ENCODE results near the gene USF1.
"Not testable (repeated sequence)": the region's sequence is repeated elsewhere in the genome, so short reads cannot be mapped to it uniquely, and the experiment has no call there.

Gene USF1

GRCh38 chr1:161019751-161020495 lies 25.9 kb downstream of the USF1 start:
- peak; percentile 17 for DNase-seq (ENCODE audit: low spot score)

DNA sequence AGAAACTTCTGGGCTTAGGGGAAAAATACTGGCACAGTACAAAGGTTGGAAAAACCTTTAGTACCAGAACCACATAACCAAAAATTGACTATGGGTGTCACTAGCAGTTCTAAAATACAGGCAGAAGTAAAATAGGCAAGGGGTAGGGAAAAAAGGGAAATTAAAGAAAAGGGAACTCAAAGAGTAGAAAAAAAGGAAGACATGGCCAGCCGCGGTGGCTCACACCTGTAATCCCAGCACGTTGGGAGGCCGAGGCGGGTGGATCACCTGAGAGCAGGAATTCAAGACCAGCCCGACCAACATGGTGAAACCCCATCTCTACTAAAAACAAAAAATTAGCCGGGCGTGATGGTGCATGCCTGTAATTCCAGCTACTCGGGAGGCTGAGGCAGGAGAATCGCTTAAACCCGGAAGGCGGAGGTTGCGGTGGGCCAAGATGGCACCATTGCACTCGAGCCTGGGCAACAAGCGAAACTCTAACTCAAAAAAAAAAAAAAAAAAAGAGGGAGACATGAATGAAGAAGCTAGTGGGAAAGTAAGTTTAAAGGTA lies 26.6 kb downstream of the USF1 start:
- not testable (repeated sequence) for DNase-seq (ENCODE audit: low spot score)

GRCh38 chr1:161018631-161018930 lies 27.2 kb downstream of the USF1 start:
- no peak for DNase-seq (ENCODE audit: low spot score)

- no peak for DNase-seq (ENCODE audit: low spot score)
These were observed 27.8 kb downstream of the USF1 start for GRCh38 chr1:161017756-161018630.

DNA sequence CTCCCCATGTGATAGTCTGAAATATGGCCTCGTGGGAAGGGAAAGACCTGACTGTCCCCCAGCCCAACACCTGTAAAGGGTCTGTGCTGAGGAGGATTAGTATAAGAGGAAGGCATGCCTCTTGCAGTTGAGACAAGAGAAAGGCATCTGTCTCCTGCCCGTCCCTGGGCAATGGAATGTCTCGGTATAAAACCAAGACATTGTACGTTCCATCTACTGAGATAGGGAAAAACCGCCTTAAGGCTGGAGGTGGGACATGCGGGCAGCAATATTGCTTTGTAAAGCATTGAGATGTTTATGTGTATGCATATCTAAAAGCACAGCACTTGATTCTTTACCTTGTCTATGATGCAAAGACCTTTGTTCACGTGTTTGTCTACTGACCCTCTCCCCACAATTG lies 28.6 kb downstream of the USF1 start:
- not testable (repeated sequence) for DNase-seq (ENCODE audit: low spot score)

DNA sequence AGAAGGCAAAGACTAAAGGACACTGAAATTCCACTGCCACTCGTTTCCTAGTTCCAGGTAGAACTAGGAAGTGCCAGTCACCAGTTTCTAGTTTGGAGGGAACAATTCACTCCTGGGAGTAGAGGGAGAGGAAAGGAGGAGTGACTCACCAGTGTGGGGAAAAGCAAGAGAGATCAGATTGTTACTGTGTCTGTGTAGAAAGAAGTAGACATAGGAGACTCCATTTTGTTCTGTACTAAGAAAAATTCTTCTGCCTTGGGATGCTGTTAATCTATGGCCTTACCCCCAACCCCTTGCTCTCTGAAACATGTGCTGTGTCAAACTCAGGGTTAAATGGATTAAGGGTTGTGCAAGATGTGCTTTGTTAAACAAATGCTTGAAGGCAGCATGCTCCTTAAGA lies 29.1 kb downstream of the USF1 start:
- not testable (repeated sequence) for DNase-seq (ENCODE audit: low spot score)

DNA sequence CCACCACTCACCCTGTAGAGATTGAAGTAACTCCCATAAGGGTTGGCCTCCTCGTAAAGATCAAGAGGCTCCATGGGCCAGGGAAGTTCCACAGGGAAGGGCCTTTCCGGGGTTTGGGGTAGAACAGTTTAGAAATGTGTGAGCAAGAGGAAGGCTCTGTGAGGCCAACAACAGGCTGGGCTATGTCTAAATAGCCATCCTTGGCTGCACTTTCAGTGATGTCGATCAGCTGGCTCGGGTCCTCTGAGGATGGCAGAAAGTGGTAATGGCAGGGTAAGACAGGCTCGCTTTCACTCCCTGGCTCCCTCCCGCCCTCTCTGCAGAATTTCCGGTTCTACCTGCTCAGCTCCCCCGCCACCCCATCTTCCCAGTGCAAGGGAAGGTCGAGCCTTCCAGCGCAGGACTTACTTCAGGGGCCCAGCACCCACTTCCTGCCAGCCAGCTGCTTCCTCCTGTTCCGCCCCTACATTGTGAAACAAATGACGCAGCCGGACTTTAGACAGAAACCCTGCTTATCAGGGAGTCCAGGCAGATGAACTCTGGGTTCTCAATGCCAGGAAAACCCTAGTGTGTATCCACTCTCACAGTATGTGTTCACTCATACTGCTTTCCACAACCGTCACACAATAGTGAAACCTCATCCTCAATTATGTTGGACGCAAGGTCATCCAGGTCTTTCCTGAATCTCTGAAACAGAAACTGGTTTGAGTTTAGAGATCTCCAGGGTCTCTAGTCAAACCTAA lies 32.1 kb downstream of the USF1 start:
- peak; percentile 67 for DNase-seq (ENCODE audit: low spot score)

DNA sequence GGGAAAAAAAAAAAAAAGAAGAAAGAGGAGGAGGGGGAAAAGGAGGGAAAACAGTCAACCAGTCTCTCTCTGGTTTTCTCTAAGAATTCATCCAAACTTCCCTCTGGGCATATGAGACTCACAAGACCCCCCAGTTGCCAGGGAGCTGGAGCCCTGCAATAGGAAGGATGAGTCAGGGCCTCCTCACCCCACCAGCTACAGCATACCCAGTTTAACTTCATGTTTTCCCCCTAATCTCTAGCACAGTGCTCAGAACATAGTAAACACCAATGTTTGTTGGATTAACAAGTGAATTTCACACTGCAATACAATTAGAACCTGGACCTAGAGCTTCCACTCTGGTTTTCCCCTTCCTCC lies 32.7 kb downstream of the USF1 start:
- no peak for DNase-seq (ENCODE audit: low spot score)

- DNase-seq (ENCODE audit: low spot score): no peak
These were observed 33.4 kb downstream of the USF1 start for GRCh38 chr1:161012420-161012819.

GRCh38 chr1:161009602-161010211 lies 36.1 kb downstream of the USF1 start:
- DNase-seq (ENCODE audit: low spot score): no peak

DNA sequence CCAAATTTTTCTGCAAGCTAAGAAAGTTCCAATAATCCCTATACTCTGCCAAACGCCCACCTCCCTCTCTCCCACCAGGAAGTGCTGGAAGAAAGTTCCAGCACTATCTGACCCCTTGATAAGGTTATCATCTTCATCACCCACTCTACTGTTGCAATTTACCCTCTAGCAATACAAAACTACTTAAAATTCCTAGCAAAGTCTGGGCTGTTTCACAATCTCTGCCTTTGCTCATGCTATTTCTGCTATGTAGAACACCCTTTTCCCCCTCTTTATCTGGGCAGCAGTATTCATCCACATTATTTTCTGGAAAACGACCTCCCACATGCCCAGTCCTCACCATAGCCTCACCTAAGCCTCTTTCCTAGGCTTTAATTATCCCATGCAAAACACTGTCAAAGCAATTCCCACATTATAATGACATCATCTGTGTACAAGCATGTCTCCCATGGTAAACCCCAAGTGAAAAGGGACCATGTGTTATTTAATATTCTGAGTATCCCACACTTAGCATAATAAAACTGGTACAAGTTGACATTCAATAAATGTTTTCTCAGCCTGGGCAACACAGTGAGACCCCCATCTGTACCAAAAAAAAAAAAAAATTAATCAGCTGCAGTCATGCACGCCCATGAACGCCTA lies 36.8 kb downstream of the USF1 start:
- DNase-seq (ENCODE audit: low spot score): no peak

DNA sequence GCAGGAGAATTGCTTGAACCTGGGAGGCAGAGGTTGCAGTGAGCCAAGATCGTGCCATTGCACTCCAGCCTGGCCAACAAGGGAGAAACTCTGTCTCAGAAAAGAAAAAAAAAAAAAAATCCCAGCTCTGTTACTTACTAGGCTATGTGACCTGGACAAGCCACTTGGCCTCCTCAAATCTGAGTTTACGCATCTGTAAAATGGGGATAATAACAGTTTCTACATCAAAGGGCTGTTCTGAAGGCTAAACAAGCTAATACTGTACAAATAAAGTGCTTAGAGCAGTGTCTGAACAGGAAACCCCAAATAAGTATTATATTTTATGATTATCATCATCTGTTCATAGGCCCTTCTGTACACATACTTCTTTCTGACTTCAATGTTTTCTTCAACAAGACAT lies 38.4 kb downstream of the USF1 start:
- DNase-seq (ENCODE audit: low spot score): no peak

- DNase-seq (ENCODE audit: low spot score): no peak
These were observed 39.2 kb downstream of the USF1 start for GRCh38 chr1:161006563-161006962.

DNA sequence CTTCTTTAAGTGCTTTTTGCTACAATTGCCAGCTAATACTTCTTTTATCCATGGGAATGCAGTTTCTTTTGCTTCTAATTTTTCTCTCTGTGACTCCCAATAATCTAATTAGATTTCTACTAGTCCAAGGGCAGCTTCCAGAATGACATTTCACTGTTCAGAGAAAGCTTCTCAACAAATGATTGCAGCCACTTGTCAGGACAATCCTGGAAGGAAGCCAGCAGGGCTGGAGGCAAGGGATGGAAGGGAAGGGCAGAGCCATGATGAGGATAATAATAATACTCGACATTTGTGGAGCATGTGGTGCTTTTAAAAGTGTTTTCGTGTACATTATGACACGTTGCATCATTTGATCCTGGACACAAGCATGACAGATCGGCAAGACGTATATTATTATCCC lies 44.3 kb downstream of the USF1 start:
- no peak for DNase-seq (ENCODE audit: low spot score)

DNA sequence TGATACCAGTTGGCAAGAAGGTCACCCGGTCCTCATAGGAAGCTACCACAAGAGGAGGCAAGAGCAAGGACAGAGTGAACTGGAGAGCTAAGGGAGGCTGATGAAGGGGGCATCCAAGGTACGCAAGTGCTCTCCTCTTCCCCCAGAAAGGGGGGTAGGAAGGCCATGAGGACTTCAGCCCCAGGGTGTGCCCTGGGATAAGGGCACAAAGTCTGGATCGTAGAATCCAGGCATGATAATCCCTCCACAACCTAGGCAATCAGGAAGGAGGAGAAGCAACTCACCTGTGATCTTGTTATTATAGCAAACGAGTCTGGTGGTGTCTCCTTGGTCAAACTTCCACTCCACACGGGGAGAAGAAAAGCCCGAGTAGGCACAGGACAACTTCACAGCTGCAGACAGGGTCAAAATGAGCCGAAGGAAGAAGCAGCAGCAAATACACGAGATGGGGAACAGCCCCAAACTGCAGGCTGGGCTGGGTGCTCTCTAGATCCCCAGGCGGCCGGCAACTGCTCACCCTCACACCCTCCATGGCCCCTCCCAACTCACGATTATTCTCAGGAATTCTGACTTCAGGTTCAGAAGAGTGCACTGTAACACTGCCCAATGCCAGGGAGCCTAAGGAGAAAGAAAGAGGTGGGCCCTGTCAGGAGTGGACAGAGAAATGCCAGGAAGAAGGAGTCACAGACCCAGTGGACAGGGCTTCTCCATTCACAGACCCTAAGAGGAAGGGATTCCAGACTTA lies 44.9 kb downstream of the USF1 start:
- no peak for DNase-seq (ENCODE audit: low spot score)

DNA sequence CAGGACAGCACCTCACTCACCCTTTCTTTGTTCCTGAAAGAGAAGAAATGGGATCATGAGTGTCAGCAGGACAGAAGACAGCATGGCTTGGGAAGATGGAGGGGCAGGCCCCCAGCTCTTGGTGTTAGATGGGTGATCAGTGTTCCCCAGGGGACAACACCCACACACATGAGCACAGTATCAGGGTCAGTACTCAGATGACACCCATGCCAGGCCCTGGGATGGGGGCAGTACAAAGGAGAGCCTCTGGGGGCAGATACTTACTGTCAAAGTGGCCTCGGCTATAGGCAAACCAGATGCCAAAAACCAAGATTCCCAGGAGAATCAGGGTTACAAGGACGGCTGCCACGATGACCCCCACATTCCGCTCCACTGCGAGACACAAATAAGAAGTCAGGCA lies 46.4 kb downstream of the USF1 start:
- no peak for DNase-seq (ENCODE audit: low spot score)

DNA sequence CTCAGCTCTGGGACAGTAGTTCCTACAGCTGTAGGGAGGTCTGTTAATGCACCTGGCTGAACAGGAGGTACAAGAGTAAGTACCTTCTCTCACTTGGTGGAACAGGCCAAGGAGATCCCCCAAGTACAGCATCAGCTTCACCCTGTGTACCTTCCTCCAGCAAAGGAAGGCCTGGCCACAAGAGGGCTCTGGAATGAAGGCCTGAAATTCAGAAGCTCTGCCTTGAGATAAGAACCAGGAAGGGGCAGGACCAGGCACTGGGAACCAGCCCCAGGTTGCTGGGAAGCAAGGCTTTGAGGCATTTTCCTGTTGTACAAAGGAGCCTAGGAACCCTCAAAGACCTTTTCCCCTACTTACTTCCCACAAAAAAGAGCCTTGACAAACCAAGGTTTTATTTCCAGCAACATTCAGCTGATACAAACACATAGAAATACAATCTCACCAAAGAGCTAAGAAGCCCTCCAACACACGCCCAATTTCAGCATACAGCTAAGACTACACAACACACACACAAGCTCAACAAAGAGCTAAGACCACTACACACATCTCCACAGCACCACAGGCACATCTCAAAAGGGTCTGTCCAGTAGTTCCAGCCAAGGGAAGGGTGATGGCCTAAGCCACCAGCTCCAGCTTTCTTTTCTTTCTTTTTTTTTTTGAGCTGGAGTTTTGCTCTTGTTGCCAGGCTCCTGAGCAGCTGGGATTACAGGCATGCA lies 48.3 kb downstream of the USF1 start:
- peak; percentile 69 for DNase-seq (ENCODE audit: low spot score)

- no peak for DNase-seq (ENCODE audit: low spot score)
These were observed 49.6 kb downstream of the USF1 start for GRCh38 chr1:160996178-160996577.

- DNase-seq (ENCODE audit: low spot score): peak; percentile 69
These were observed 52.1 kb downstream of the USF1 start for GRCh38 chr1:160993544-160994193.

DNA sequence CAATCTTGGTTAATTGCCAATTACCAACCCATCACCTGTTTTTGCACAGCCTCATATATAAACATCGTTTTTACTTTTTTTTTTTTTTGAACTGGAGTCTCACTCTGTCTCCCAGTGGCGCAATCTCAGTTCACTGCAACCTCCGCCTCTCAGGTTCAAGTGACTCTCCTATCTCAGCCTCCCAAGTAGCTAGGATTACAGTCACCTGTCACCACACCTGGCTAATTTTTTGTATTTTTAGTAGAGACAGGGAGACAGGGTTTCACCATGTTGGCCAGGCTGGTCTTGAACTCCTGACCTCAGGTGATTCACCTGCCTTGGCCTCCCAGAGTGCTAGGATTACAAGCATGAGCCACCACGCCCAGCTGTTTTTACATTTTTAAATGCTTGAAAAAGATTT lies 53.7 kb downstream of the USF1 start:
- not testable (repeated sequence) for DNase-seq (ENCODE audit: low spot score)
